HG03045 (cell line): Measurements from ENCODE around the gene ARHGEF6.

Experiments used
- ATAC-seq: cut with Tn5 transposase; IDR thresholded peaks from one replicate; pipeline ENCODE4 v1.9.1; 2021; ENCODE audit warnings: mild to moderate bottlenecking, moderate library complexity; ENCODE audit not compliant: unreplicated experiment

ARHGEF6 gene

DNA sequence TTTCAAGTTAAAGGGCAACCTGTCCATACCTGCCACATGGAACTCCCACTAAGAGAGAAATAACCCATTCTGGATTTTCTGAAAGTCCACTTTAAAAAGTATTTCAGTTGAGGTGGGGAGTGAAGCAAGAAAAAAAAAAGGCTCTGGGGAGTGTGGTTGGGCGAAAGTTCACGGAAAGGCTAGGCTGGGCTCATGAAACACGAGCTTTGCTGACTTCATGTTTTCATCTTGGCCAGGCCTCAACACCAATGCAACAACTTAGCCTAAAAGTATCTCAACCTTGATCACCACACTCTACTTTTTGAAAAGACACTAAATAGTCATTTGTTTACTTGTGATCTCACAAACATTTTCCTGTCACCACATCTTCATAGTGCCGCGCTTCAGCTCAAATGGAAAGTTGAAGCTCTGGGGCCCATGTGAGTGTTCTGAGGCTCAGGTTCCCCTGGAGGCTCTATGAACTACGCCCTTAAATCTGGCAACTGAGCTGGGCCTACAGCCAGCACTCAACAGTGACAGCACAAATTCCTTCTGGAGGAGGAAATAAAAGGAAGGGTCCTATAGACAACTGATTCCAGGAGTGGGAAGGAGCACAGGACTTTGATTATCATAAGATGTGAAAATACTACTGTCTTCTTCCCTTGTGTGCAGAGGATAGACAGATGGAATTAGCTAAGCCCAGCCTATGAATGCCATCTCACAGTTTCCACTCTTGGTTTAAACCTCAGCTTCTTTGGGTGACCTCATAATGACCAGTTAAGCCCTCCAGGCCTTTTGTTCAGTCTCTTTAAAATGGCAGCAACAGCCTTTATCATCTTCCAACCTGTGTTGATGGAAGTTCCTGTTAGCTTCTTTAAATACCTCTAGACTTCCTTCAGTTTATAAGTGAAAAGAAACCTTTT lies 127.7 kb downstream of the ARHGEF6 start:
- no peak for ATAC-seq

DNA sequence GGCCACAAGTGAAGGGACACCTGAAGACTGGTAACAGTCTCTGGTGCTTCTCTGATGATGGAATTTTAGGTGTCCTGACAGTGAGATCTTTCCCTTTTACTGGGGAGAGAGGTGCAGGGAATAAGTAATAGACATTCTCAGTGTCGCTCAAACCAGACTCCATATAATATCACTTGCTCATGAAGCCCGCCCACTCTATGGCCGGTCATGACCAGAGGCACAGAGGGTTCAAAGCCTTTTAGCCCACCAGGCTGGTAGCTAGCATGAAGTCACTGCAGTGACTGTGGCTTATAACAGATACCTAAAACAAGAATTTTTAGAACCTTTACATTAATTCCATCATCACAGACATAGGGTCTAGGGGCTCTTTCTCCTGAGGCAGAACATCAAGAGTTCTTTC lies 129.9 kb downstream of the ARHGEF6 start:
- ATAC-seq = no peak

DNA sequence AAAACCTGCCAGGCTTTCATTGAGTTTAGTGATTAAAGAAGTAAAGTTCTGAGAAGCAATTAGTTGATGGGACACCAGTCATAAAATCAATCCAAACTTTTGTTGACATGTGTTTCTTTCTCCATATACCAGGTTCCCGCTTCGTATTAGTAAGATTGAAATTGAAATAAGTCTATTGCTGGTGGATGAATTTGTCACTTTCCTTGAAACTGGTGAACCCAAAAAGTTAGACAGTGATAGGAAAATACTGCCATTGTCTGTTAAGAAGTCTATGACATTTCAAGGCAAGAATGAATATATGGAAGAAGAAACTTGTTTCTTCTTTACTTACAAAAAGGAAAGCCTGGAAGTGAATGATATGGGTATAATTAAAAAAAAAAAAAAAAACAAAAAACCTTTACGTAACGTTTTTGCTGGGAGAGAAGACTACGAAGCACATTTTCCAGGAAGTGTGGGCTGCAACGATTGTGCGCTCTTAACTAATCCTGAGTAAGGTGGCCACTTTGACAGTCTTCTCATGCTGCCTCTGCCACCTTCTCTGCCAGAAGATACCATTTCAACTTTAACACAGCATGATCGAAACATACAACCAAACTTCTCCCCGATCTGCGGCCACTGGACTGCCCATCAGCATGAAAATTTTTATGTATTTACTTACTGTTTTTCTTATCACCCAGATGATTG lies 132.9 kb downstream of the ARHGEF6 start, which contains the start of gene CD40LG:
Gene CD40LG, plus strand, starts transcription at position 482 of the 684 bp plus-strand sequence. Its CDS starts 91 bp downstream, at position 573.
- ATAC-seq = no peak

DNA sequence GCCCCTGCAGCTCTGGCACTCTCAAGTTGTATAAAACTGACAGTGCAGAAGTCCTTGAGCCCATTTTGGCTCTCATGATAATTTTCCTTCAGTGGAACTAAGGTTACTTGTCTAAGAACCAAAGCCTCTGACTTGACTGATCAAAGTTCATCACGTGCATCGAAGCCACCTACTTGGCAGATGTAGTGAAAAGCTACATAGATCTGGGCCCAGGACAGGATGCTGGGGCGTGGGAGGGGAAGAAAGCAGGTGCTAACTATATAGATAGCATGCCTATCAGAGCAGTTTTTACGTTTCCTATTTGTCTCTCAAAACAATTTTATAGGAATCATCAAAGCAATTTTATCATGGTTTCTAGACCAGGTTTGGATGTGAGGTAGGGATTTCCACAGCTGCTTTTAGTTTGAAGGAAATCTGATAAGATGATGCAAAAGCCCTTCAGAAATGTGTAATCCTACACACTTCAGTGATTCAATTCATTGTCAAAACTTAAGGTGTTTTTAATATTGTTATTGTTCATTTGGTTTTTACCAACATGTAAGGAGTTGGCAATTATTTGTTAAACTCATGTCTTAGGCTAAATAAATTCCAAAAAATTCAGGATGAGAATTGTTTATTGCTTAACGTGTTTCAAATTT lies 134.0 kb downstream of the ARHGEF6 start:
- no peak for ATAC-seq

DNA sequence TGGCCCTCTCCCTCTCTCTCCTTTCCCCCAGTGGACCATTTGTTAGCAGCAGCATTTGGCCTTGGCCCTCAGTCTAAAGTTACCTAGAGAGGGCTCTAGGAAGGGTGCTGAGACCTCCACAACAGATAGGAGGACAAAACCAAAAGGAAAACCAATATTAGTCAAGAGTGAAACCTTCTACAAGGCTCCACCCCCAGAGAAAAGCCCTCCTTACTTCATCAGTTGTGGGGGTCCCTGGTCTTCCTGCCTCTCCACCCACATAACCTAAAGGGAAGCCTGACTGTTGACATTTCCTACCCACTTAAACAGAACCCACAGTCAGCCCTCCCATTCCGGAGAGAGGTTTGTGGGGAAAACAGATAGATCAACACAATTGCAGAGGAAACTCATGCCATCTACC lies 137.5 kb downstream of the ARHGEF6 start:
- ATAC-seq = no peak

DNA sequence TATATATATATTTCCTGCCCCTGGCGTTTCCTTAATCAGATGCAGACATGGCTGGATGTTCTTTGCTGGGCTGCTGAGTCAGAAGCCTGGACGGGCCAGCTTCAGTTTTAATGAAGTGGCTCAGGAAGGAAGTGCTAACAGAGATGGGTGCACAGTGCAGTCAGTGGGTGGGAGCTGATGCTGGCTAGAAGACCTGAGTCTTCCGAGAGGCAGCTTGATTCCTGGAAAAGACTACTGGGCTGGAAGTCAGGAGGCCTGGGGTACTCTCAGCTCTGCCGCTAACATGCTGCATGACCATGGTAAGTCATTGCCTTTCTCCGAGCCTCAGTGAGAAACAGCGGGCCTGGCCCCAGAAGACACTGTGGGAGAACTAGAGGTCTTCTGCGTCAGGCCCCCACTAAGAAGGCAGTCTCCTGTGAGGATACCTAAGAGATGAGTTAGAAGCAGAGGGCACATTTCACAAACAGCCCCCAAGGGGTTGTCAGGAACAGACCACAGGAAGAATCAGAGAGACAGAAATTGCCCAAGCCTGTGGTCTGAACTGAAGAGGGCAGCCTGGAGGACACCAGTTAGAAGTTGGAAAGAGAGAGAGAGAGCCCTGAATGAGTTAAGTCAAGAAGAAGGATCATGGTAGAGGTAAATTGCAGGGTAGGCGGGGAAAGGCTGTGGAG lies 141.1 kb downstream of the ARHGEF6 start:
- no peak for ATAC-seq

DNA sequence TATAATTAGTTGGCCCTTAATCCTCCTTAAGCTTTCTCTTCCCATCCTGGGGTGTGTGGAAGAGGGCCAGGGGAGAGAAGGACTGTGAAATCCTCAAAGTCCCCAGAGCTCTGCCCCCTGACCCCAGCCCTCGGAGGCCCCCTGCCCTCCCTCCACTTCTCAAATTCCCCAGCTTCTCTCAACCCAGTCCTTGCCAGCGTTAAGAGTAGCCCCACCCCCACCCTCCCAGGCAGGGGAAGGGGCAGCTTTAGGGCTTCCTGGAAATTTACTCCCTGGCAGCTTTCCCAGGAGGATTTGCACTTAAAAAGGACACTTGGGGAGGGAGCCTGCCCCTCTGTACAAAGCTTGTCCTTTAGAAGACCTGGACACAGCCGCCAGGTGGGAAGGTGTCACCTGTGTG lies 144.6 kb downstream of the ARHGEF6 start:
- no peak for ATAC-seq

DNA sequence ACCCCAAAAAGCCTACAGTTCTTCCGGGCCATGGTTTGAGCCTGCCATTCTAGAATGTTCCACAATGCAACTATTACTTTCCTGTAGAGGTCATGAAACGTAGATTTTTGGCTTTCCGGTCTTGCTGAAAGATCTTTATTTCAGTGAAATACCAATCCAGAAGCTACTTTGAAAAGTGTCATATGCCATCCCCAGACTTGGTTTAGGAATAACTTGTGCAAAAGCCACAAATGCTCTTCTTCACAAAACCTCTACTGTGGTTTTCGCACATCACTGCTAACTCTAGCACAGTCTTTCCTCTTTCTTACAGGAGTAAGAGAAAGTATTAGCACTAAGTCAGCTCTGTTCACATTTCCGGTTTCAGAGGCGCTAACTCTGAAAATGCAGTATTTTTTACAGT lies 145.5 kb downstream of the ARHGEF6 start:
- no peak for ATAC-seq

DNA sequence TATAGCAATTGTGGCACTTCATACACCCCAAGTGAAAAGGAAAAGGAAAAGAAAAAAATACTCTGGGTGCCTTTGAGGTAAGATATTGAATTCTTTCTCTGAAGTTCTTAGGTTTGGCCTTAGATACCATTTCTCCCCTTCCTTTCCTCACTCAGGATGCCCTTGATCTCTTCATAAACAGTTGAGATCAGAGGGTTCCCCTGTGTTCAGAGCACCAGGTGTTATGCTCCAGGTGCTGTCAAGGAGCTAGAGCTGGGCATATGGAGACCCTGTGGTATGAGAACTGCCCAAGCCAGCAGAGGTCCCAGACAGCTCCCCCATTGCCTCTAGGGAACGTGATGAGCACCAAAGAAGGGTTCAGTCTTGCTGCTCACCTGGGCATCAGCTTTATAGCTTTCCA lies 149.9 kb downstream of the ARHGEF6 start:
- no peak for ATAC-seq

DNA sequence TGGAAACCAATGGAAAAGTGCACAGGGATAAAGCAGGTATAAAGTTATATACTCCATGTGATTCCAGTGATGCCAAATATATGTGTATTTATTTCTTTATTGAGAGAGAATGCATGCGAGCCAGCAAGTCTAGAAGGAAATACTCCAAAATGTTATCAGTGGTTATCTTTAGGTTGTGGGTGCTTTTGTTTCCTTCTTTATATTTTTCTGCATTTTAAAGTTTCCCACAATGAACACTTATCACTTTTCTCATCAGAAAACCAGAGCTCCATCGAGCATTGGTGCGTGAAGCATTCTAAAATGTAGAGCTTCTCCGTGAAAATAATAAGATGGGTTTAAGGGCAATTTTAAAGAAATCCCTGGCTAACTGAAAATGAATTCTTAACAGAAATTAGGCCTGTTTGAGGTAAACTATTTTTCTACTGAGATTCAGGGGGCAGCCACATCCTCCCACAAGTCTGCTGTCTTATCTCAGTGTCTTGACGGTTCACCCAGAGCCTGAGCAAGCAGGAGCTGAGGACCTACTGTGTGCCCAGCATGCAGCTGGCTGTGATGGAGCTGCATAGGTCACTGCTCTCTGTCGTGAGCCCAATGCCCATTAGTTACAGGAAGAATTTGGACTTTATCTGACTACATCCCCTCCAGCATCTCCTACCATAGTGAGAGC lies 151.5 kb downstream of the ARHGEF6 start:
- no peak for ATAC-seq

DNA sequence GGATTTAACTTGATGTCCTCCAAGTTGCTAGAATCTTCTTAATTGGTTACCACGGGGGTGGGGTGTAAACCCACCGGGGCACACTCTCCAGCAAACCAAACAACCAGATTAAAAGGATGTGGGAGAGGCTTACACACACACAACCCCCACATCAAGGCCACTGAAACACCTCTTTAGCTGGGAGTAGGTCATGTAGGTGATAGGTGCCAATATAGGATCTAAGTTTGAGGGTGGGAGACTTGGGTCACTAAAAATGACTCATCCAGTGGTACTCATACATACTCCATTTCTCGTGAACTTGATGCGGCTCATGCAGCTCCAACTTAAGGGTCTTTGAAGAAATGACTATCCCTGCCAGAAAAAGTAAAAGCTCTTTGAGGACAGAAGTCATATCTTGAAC lies 153.3 kb downstream of the ARHGEF6 start:
- ATAC-seq = no peak

DNA sequence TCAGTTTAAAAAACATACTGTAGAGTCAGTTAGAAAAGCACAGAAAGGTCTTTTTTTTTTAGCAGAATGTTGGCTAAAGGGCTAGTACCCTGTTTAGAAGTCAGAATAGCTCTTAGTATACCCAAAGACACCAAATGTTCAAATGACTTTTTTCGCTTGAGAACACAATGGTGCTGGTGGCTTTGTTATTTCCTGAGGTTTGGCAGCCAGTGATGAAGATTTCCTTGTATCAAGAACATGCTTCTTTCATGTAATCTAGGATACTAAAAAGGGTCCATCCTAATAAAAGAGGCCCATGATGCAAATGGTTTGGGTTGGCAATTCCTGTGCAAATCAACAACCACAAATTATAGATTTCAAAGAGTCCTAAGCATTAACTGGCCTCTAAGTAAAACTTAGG lies 153.8 kb downstream of the ARHGEF6 start:
- ATAC-seq = no peak

DNA sequence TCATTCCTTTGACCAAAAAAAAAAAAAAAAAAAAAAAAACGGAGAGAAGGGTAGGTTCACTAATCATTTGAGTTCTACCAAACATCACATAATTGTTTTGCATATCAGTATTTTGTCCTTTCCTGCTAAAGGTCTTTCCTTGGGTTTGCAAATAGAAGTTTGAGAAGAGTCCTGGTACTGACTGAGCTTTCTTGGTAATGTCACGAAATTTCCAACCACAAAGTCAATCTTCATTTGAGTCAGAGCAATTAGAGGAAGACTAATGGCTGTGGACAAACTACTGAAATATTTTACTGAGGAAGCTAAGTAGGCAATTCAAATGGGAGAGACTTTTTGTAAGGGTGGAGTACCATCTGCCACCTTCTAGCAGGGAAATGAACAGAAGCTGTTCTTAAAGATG lies 154.5 kb downstream of the ARHGEF6 start:
- no peak for ATAC-seq

DNA sequence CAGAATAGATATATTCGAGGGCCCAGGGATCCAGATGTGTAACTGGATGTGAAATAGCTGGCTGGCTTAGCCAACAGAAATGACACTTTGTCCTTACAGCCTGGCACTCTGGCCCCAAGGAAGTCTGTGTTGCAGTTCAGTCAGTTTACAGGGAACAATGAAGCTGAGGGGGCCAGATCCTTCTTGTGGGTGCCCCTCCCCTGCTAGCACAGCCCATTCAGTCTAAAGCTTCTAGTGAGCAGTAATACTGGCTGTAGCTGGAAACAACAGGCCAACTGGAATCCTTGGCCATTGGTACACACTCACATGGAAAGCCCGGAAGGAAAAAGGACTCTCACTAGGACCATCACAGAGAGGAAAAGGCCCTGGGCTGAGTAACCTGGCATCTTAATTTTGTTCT lies 155.5 kb downstream of the ARHGEF6 start:
- no peak for ATAC-seq

DNA sequence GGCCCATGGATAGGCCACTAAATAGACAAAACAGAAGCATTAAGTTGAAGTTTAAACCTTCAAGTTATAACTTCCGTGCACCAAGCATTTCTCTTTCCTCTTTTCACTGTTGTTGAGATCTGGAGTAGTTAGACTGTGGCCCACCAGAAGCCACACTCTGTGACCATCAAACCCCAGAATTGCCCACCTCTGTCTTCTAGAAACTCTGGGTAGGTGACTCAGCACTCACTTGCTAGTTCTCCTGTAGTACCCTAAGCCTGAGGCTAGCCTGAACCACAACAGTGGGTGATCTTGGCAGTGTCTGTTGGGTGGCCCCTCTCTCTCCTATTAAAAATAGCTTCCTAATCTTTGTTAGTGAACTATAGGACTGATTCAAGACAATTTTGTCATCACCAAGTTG lies 157.3 kb downstream of the ARHGEF6 start:
- ATAC-seq = no peak

DNA sequence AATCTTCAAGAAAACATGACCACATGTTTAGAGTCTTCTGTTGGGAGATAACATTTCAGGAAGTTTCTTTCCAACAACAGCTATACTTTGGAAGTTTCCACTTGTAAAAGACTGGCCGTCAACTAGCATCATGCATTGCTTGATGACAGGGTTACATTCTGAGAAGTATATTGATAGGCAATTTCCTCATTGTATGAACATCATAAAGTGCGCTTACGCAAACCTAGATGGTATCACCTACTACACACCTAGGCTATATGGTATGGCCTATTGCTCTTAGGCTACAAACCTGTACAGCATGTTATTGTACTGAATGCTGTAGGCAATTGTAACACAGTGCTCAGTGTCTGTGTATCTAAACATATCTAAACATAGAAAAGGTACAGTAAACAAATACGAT lies 158.2 kb downstream of the ARHGEF6 start:
- no peak for ATAC-seq

DNA sequence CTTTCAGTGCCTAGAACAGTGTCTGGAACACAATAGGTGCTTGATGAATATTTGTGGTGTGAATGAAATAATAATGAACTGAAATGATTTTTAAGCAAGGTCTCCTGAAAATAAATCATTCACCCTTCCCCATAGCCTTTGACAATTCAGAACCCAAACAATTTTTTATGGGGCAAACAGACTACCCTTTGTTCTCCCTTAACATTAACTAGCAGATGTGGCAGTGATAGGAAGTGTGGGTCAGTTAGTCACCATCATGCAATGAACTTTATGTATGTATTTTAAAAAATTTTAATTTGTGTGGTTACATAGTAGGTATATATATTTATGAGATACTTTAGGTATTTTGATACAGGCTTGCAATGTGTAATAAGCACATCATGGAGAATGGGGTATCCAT lies 160.0 kb downstream of the ARHGEF6 start:
- no peak for ATAC-seq

DNA sequence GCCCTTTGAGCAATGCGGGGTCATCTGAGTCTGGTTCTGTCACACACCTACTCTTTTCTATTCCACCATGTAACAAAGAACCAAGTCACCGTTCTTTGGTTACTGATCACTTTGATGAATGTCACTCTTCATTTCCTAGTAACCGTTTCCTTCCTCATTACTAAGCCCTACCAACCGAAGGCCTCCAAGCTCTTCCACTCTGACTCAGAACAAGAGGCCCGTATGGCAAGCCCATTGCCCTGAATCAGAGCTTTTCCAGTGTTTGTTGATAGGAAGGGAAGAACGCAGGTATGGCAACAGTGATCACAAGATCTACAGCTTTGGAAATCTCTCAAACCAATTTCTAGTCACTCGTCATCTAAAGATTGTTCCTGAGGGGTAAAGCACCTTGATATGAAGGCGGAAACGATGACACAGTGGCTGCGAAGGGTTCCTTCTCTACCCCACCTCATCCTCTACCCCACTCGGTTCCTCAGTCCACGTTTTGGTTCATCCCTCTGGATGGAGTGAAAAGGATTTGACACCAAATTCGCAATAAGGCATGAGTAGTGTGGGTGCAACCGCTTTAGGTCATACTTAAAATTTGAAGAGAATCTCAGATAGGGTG lies 160.7 kb downstream of the ARHGEF6 start:
- no peak for ATAC-seq

DNA sequence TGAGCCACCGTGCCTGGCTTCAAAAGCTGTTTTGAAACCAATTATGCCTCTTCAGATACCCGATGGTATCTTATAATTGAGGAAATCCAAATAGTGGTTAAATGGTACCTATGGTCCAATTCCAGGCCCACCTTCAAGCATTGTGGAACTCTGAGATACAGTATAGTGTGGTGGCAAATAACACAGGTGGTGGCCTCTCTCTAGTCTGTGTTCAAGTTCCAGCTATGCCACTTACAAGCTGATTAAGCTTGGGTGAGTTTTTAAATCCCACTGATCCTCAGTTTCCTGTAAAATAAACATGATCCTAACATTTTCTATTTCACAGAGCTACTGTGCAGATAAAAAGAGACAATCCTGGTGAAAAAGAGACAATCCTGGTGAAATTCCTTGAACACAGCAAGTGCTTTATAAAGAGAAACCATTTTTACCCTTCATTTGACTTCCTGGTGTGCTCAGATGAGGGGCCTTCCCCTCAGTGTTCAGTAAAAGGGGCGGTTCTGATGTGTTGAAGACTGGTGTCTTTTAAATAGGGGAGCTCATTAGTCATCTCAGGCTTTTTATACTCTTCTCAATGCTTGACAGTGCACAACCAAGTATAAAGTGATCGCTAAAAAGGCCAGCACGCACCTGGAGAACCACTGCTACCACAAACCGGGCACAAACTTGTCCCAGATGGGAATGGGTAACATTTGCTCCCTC lies 163.6 kb downstream of the ARHGEF6 start:
- ATAC-seq = peak; percentile 68
